ENCODE data around the gene CHCHD10.

CHCHD10 gene

DNA sequence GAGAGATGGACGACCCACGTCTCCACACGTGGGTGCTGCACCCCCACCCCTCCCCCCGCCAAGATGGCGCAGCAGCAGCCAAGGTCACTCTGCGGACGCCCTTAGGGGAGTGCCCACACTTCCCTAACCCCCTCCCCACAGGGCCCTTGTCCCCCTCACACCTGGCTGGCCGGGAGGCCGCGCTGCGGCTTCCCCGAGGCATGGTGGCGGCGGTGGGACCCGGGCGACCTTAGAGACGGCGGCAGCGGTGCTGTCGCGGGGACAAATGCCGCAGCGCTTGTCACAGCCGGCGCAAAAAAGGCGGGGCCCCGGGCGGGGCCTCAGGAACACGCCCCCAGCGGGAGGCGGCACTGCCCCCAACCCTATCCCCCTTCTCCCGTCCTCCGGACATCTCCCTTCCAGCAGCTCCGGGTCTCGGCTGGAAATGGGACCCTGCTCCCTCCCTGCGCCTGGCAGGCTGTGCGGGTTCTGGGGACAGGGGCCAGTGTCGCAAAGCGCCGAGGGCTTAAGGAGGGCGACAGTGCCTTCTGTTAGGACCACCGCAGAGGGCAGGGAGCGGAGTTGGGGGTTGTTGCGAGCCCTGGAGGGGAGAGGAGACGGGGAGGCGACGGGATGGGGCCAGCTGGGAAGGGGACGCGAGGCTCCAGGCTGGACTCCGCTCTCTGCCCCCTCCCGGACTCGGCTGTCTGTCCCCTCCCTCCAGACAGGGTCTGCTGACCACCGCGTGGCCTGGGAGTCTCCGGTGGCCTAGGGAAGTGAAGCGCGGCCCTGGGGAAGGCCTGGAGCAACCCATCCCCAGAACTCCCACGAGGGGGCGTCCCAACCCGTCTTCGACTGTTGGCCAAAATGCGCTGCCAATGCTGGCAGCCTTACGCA, at the start of gene CHCHD10:
Gene CHCHD10 (minus strand): TSS at position 300 of the 876 bp plus-strand sequence. CDS start 98 bp downstream, at position 202.
- H3K4me3 ChIP-seq (ENCODE audit: control insufficient read depth, low read depth, low read length) = peak within 1 kb of the TSS; percentile 62
- DNase-seq (ENCODE audit: low read depth) = no peak
- TF ChIP-seq, protein P1, sequence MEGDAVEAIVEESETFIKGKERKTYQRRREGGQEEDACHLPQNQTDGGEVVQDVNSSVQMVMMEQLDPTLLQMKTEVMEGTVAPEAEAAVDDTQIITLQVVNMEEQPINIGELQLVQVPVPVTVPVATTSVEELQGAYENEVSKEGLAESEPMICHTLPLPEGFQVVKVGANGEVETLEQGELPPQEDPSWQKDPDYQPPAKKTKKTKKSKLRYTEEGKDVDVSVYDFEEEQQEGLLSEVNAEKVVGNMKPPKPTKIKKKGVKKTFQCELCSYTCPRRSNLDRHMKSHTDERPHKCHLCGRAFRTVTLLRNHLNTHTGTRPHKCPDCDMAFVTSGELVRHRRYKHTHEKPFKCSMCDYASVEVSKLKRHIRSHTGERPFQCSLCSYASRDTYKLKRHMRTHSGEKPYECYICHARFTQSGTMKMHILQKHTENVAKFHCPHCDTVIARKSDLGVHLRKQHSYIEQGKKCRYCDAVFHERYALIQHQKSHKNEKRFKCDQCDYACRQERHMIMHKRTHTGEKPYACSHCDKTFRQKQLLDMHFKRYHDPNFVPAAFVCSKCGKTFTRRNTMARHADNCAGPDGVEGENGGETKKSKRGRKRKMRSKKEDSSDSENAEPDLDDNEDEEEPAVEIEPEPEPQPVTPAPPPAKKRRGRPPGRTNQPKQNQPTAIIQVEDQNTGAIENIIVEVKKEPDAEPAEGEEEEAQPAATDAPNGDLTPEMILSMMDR (IDR thresholded peaks at IDR 0.05; ENCODE audit: control insufficient read depth, insufficient read depth, low read depth, low read length, missing control alignments) = peak; percentile 85

DNA sequence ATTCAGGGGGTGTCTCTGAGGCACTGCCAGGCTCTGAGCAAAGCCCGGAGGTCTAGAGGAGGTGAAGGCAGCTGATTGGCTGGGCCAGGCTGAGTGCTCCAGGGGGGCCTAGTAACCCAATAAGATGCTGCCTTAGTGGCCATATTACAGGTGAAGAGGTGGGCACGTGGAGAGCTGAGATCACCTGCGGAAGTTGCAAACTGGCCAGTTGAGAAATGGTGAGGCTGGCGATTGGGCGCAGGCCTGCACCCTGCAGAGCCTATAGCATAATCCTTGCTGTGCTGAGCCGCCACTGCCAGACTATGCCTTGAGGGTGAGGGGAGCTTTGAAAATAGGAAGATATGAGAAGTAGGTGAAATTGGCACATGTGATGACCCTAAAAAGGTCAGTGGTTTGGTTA, 49.4 kb upstream of the CHCHD10 start:
- DNase-seq (ENCODE audit: low read depth) = no peak
- TF ChIP-seq, protein P1 (IDR thresholded peaks at IDR 0.05; ENCODE audit: control insufficient read depth, insufficient read depth, low read depth, low read length, missing control alignments) = no peak
- no peak overlapping the region for H3K4me3 ChIP-seq (ENCODE audit: control insufficient read depth, low read depth, low read length)

DNA sequence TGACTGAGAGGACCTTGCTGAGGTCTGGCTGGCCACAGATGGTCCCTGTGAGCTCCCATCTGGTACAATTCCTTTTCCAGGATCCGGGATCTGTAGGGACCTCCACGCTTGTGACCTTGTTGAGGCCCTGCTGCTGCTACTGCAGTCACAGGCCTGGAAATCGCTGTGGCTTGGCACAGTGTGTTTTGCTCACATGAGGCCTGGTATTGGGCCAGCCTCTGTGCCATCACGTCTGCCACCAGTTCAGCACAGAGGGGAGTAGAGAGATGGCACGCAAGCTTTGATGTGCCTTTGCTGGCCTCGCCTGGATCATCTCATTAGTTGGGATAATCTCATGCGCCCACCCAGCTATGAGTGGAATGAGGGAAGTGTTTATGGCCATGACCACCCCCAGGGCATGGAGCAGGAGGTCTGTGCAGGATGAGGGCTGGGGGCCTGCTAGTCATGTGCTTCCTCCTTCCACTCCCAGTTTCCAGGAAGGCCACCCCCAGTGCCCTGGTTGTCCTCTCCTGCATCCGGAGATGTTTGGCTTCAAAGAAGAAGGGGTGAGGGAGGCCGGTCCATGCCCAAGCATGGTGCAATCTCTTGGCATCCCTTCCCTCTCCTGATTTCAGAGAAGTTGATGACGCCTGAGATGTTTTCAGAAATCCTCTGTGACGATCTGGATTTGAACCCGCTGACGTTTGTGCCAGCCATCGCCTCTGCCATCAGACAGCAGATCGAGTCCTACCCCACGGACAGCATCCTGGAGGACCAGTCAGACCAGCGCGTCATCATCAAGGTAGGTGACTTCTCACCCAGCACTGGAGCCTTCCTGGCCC, 48.6 kb upstream of the CHCHD10 start:
- TF ChIP-seq, protein P1 (IDR thresholded peaks at IDR 0.05; ENCODE audit: control insufficient read depth, insufficient read depth, low read depth, low read length, missing control alignments) = no peak
- DNase-seq (ENCODE audit: low read depth) = no peak

DNA sequence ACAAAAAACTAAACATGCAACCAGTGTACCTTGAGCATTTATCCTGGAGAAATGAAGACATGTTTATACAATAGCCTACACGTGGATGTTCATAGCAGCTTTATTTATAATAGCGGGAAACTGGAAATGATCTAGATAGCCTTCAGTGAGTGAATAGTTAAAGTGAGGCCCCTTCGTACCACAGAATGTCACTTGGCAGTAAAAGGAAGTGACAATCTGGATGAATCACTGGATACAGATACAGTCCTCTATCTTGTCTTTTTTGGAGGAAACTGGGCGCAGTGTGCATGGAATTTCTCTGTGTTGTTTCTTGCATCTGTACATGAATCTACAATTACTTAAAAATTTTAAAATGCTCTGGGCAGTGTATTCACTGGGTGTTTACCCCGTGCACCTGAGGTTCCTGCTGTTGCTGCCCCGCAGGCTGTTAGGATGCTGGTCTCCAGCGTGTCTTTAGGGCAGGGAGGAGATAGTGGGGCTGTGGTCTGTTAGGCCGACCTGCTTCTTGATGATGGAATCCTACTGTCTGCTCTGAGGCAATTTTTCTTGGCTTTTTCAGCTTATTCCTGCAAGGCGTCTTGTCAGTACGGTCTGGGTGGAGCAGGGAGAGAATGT, 47.9 kb upstream of the CHCHD10 start:
- DNase-seq (ENCODE audit: low read depth) = no peak

More for the DNA sequence above, 48.6 kb upstream of the CHCHD10 start:
- no peak overlapping the region for H3K4me3 ChIP-seq (ENCODE audit: control insufficient read depth, low read depth, low read length)

DNA sequence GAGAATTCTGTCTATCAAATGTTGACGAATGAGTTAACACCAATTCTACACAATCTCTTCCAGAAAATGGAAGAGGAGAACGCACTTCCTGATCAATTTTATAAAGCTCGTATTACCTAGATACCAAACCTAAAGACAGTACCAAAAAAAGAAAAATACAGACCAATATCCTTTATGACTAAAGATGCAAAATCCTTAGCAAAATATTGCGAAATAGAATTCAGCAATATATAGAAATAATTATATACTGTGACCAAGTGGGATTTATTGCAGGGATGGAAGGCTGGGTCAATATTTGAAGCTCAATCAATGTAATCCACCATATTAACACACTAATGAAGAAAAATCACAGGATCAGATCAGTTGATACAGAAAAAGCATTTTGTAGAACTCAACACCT, 44.6 kb upstream of the CHCHD10 start:
- TF ChIP-seq, protein P1 (IDR thresholded peaks at IDR 0.05; ENCODE audit: control insufficient read depth, insufficient read depth, low read depth, low read length, missing control alignments) = no peak
- DNase-seq (ENCODE audit: low read depth) = no peak
- no peak overlapping the region for H3K4me3 ChIP-seq (ENCODE audit: control insufficient read depth, low read depth, low read length)

More for the DNA sequence above, 47.9 kb upstream of the CHCHD10 start:
- TF ChIP-seq, protein P1 (IDR thresholded peaks at IDR 0.05; ENCODE audit: control insufficient read depth, insufficient read depth, low read depth, low read length, missing control alignments) = no peak
- no peak overlapping the region for H3K4me3 ChIP-seq (ENCODE audit: control insufficient read depth, low read depth, low read length)

DNA sequence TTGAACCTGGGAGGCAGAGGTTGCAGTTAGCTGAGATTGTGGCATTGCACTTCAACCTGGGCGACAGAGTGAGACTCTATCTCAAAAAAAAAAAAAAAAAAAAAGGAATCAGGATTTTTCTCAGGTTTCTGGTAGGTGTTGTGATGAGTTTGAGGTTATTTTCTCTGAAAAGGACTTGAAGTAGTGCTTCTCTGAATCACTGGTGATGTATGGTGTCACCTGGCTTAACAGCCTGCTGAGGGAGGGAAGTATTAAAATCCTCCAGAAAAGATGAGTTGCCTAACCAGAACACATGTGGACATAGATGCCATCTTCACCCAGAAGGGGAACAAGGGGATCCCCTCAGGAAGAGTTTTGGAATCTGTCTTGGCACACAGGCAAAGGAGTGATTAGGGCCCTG, 39.1 kb upstream of the CHCHD10 start:
- DNase-seq (ENCODE audit: low read depth) = no peak
- TF ChIP-seq, protein P1 (IDR thresholded peaks at IDR 0.05; ENCODE audit: control insufficient read depth, insufficient read depth, low read depth, low read length, missing control alignments) = no peak
- H3K4me3 ChIP-seq (ENCODE audit: control insufficient read depth, low read depth, low read length) = no peak overlapping the region
